ENCODE results near the gene ZDHHC11B.
"Not testable (repeated sequence)": the region's sequence is repeated elsewhere in the genome, so short reads cannot be mapped to it uniquely, and the experiment has no call there.

Gene ZDHHC11B

DNA sequence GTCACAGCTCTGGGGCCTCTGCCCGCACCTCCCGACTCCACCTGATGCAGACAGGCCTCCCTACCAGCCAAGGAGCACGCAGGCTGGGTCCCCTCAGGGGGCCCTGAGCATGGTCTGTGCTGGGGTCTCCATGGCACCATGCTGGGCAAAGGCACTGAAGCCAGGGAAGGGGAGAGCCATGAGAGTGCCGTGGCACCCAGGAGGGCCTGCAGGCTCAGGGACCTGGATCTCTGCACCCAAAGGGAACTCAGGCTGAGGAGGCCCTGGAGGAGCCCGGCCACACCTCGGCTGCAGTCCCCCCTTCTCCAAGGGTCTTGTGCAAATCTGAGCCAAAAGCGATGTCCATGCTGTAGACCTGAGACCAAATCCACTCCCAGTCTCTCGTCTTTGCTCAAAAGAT is 32.5 kb downstream of the ZDHHC11B start:
- DNase-seq, result not testable (repeated sequence)

DNA sequence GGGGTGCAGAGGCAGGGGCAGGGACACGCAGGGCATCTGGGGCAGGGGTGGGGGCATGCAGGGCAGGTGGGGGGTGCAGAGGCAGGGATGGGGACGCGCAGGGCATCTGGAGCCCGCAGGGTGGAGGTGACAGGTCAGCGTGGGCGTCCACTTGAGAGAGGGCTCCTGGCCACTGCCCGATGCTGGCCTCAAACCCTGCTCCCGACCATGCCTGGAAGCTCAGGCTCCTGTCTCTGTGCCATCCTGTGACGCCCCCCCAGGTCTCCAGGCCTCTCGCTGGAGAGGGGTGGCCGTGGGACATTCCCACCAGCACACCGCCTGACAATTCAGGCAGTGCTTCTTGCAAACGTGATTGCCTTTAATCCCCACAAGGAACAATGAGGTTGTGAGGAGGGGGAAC is 33.0 kb downstream of the ZDHHC11B start:
- no peak for DNase-seq

DNA sequence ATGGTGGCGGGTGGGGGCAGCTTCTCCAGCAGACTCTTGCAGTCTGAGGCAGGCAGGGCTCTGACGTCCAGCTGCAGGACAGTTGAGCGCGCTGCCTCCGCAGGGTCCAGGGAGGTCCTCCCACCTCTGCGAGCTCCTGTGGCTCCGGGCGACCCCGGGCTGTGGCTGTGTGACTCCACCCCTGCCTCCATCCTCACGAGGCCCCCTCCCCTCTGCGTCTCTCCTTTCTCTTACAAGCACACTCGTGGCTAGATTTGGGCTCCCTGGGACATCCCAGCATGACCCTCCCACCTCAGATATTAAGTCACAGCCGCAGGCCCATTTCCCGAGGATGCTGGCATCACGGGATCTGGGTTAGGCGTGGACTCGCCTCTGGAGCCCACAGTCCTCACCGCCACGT is 34.3 kb downstream of the ZDHHC11B start:
- not testable (repeated sequence) for DNase-seq

DNA sequence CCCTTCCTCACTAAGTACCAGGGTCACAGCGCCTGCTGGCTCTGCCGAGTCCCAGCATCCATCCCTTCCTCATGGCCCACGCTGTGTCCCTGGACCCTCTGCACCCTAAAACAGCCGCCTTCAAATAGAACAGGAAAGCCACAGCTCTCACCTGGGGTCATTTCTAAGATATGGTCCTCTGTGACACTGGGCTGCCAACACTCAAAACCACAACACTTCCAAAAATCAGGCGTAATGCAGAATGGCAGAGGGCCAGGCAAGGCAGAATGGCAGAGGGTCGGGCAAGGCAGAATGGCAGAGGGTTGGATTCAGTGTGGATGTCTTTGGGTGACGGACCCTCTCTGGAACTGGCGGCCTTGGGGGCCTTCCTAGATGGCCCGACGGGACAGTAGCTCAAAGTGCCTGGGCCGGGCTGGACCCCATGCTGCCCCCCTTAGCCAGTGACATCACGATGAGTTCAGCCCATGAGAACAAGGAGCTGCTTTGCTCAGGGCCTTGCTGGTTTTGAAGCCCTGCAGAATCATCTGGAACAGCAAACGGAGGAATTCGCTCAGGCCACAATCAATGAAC is 35.3 kb downstream of the ZDHHC11B start:
- no peak for DNase-seq

DNA sequence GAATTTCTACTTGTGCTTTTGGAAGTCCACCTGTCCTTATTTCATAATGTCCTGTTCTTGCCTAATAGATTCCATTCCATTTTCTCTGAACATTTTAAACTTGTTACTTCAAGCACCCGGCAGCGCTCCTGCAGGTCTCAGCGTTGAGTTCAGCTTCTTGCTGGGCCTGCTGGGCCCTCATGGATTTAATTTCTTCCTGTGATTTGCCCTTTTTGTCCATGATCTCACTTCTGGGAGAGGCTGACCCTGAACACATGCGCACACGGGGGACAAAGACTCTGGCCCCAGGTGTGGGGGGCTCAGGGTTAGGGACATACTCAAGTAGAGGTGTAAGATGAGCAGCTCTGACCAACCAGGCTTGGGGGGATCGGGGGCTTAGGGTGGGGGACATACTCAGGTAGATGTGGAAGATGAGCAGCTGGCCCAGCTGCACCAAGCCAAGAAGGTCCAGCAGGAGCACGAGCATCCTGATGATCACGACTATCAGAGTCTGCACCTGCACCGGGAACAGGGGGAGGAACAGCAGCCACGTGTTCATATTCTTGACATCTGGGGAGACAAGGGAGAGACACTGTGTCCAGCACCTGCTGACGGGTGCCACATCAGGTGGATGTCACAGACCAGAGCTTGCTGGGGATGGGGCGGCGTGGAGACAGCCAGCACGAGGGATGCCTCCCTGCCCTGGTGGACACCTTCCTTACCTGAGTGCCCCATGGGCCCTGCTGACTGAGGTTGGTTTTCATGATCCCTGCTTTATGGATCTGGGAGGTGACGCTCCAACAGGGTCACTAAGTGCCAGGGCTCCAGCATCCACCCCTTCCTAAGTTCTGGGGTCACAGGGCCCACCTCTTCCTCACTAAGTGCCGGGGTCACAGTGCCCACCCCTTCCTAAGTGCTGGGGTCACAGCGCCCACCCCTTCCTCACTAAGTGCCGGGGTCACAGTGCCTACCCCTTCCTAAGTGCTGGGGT is 36.2 kb downstream of the ZDHHC11B start:
- DNase-seq, result not testable (repeated sequence)

DNA sequence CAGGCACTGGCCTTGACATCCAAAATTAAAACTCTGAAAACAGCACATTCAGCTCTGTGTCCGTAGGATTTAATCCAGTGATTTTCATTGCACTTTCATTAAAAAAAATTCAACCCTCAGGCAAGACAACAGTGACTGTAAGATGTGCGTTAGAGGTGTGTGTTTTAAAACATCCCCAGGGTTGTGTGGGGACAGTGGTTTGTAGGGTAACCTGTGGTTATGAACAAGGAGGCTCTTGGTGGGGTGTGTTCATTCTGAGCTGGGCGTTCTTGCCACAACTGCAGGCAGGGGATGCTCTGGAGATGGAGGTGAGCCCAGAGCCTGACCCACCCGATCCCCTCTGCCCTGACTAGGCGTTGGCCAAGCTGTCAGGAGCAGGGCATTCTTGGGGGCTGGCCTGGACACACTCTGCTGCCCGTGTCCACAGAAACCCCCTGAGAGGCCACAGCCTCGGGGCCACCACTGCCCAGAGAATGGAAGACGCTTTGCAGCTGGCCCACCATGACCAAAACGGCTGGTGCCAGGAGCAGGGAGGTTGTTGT is 37.2 kb downstream of the ZDHHC11B start:
- DNase-seq, result not testable (repeated sequence)

DNA sequence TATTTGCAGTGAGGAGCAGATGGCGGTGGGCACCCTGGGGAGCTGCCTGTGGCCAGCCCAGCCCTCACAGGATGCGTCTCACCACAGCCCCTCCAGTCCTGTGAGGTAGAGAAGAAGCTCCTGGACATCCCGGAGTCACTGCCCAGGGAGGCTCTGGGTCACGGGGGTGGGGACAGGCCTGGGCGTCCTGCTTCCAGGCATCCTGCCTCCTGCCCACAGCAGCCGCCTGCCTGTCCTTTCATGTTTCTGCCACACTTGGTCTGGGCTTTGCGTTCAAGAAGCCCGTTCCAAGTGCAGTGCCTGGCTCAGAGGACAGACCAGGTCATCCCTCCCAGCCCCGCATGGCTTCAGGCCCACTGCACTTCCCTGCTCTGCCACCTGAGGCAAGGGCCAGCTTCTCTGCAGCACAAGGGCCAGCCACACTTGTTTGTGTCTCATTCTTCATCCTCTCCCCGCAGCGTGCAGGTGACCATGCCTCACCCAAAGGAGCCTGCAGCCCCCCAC is 38.2 kb downstream of the ZDHHC11B start:
- no peak for DNase-seq

DNA sequence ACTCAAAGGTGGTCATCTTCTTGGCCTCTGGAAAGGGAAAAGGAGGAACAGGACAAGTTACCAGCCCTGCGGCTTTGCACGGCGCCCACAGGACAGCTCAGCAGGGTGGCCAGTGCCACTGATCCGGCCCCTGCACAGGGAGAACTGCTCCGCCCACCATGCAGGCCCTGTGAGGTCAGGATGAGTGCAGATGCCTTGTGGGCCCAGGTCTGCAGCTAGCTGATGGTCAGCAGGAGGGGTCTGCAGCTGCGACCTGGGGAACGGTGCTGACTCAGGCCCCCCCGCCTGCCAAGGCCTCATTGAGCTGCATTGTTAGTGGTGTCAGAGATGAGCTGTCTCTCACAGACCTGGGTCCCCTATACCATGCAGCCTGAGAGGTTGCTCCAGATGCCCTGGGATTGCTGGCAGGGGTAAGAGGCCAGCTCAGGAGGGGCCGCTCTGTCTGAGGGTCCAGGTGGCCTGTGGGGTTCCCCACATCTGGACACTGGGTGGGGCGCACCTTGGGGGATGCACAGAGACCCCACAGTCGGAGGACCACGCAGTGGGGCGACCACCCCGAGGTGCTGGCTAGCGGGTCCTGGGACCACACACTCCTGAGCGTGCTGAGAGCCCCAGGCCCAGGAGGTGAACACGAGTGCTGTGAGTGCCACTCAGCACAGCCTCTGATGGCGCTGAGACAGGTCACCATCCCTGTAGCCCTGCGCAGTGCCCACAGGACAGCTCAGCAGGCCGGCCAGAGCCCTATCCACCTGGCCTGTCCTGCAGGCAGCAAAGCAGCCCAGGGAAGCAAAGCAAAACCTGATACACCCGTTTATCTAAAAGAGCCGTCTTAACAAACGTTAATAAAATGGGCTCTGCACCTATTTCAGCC is 39.0 kb downstream of the ZDHHC11B start:
- DNase-seq, result not testable (repeated sequence)

DNA sequence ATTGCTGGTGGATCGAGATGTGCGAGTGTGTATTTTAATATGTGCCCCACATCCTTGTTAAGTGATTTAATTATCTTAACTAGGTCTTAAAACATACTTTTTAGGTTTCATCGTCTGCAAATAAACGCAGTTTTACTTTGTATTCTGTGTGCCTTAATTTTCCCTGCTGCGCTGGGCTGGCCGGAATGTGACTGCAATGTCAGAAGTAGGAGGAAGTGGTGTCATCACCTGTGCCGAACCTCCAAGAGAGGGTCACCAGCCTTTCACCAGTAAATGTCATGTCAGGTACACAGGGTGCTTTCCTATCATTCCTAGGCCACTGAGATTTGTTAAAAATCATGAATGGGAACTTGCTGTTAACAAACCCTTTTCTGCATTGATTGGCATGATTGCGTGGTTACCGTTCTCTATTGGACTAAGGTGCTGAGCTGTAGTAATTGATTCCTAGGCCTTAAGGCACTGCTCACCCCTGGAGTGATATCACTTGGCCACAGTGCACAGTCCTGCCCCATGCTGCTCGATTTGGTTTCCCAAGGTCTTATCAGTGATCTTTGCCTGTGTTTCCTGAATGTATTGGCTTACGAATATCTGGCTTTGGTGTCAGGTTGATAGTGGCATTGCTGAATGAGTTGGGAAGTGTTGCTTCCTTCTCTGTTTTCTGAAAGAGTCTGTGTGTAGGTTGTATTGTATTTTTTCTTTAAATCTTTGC is 40.7 kb downstream of the ZDHHC11B start:
- DNase-seq, result not testable (repeated sequence)

DNA sequence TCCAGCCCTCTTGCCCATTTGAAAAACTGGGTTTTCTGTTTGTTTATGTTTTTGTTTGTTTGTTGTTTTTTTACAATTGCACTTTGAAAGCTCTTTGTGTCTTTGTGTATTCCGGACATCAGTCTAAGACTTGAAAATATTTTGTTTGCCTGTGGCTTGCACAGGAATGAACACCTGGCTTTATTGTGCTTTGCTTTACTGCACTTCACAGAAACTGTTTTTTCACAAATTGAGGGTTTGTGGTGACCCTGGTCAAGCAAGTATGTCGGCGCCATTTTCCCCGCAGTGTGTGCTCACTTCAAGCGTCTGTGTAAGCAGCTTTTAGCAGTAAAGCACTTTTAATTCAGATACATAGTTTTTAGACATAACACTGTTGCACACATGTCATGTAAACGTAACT is 42.3 kb downstream of the ZDHHC11B start:
- not testable (repeated sequence) for DNase-seq

DNA sequence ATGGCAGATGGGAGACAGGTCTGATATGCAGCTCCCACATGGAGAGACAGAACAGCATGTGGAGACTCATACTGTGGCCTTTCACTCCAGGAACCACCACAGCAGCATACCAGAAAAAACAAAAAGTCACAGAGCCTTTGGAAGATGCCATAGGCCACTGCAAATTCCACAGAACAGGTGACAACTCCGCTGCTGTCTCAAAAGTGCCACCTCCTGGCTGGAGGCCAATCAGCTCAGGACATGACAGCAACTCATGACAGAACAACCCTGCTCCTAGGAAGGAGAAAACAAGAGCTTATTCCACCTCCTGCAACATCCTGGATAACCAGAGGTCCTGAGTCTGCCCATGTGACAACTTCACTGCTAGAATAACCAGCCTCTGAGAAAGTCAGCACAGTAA is 50.4 kb downstream of the ZDHHC11B start:
- not testable (repeated sequence) for DNase-seq

DNA sequence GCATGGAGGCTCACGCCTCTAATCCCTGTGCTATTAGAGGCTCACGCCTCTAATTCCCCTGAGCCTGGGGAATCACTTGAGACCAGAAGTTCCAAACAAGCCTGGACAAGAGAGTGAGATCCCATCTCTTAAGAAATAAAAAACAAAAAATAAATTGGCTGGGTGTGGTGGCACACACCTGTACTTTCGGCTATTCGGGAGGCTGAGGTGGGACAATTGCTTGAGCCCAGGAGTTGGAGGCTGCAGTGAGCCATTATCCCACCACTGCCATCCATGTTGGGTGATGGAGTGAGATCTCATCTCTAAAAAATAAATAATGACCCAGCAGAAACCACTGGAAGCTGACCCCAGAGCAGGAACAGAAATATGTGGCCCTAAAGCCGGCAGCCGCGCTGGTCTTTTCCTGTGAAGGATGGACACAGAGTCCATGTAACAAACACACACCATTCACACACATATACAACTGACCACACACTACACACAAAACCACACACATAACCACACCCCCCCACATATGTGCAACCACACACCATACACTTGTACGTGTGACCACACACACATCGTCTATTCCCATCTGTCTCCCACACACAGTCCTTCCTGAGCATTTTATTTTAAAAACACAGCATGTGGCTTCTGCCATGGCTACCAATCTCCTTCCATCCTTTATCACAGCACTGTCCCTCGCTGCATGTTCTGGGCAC is 51.6 kb downstream of the ZDHHC11B start:
- DNase-seq, result not testable (repeated sequence)

DNA sequence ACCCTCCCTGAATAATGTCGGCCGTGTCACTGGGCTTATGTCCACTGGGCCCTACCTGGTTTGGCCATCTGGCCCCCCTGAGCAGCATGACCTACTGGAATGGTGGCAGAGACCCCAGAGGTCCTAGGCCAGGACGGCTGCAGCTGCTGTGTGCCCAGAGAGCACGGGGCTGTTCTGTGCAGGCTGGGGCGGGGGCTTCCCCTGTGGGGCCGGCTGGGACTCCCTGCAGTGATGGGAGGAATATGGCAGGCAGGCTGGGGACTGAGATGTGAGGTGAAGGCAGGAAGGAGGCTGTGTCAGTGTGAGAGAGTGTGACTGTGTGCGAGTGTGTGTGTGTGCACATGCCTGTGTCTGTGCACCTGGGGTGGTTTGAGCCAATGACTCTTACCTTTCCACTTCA is 55.3 kb downstream of the ZDHHC11B start:
- not testable (repeated sequence) for DNase-seq

DNA sequence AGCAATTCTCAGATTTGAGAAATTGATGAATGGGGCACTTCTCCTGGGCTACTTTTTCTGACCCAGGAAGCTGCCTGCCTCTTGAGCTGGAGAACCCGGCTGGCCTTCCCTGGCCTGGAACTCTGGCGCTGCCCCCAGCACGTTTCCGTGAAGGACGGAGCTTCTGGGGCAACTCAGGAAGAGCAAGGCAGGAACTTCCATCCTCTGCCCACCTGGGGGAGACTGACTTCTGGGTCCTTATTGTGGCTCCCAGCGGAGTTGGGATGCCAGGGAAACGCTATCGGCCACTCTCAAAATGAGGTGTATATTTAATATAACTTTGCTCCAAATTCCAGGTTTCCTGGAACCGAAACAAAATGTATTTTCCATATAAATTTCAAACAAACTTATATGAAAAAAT is 57.4 kb downstream of the ZDHHC11B start:
- not testable (repeated sequence) for DNase-seq

DNA sequence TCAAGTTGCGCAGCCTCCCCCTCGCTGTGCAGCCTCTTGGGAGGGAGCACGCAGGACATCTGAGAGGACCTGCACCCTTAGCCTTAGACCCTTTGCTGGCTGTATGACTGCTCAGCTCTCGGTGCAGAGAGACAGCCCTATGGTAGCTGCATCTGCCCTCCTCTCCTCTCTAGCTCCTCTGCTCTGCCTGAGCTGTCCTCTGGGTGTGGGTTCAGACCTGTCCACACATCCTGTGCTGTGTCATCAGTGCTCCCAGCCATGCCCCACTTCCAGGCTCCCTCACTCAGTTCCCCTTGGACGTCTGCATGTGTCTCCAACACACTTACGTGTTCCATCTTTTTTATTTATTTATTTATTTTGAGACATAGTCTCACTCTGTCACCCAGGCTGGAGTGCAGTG is 60.7 kb downstream of the ZDHHC11B start:
- not testable (repeated sequence) for DNase-seq

DNA sequence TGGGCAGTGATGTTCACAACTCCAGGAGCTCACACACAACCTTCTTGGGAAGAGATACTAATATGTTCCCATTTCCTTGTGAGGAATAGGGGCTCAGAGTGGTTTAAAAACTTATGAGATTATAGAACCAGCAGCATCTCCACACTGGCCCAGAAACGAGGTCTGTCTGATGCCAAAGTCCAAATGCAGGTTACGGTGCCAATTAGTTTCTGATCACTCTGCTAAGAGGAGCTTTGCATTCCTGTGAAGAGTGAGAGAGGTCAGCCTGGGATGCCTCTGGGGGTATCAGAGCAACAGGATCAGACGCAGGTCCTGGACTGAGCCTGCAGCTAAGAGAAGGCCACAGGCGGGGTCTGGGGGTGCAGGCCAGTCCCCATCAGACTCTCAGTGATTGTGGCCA is 61.2 kb downstream of the ZDHHC11B start:
- not testable (repeated sequence) for DNase-seq

DNA sequence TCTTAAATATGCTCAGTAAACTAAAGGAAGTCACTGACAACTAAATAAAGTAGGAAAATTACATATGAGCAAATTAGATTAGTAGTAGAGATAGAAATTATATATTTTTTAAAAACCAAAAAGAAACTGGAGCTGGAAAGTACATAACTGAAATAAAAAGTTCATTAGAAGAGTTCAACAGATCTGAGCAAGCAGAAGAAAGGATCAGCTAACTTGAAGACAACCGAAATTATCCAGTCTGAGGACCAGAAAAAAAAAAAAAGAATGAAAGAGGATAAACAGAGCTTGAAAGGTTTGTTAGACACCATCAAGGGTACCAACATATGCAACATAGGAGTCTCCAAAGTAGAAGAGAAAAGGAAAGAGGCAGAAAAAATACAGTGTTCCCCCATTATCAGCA is 65.2 kb downstream of the ZDHHC11B start:
- not testable (repeated sequence) for DNase-seq

DNA sequence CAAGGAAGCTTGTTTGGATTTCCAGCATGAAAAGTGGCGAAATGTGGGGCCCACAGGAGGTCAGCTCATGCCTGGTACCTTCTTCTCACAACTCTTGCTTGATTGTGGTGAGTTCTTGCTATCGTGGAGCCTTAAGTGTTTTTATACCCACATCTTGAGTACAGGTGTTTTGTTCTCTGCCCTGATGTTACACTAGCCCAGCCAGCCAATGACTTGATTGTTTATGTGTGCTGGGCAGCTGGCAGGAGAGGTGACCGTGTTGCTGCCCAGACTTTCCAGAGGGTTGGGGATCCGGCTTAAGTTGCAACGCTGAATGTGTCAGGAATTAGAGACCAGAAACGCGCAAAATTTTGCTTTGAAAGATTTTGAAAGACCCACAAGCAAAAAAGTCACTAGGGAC is 67.4 kb downstream of the ZDHHC11B start:
- DNase-seq, result no peak

DNA sequence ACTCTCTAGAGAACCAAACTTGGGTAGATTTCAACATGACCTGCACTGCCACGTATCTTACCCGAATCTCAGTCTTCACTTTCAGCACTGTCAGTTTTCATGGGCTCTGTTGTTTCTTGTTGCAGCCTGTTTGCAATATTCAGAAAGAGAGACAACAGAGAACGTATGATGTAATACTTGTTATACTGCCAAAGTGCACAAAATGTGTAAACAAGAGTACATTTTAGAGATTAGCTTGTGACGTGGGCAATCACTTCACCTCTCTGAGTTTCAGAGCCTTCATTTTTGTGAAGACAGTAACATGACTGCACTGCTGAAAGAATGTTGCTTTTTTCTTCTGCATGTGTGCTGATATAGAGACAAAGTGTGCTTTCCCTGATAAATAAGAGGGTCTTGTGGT is 67.8 kb downstream of the ZDHHC11B start:
- DNase-seq, result not testable (repeated sequence)

DNA sequence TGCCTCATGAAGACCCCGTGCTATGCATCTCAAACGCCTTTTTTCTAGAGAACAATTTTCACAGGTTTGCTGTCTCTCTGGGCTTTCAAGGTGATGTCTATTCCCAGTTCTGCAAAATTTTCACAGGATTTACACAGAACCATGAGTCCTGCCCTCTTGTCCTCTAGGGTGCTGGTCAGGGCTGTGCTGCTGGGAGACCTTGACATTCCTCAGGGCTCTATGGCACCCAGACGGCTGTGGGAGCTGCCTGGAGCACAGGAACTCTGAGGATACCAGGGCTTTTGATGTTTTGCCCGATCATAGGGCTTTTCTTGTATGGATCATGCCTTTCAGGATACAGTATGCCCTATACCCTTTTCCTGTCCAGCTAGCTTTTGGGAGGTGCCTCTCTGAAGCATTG is 68.9 kb downstream of the ZDHHC11B start:
- DNase-seq, result not testable (repeated sequence)

Data from kidney glomerular epithelial cell (primary cell).